Kidney (tissue), 14 donors: ENCODE measurements around the gene ADAMTSL3. TPM values are rescaled to one million over a fixed set of nuclear protein-coding genes. Genes with fewer than 3 reads are reported as not detected.
"Not testable (repeated sequence)": the region's sequence is repeated elsewhere in the genome, so short reads cannot be mapped to it uniquely, and the experiment has no call there.

Experiments
- DNase-seq, 5 donors: peaks; one replicate each; pipeline ENCODE4 v3.0.0-alpha.2; 2013 to 2020
- FAIRE-seq: peaks from 2 replicates; lab custom pipeline; 2012; peaks lifted over from hg19 to GRCh38; lab: Jason Lieb, UNC
- H3K27ac ChIP-seq, 2 donors: one replicate each; pipeline ENCODE4 v1.7.0; 2013; ENCODE audit warnings: low read depth in 2 of 2, low read length in 2 of 2, inconsistent platforms in 1 of 2
- H3K27me3 ChIP-seq: one replicate; pipeline ENCODE4 v1.7.1; 2013; ENCODE audit warnings: low read length, inconsistent platforms; ENCODE audit not compliant: control insufficient read depth, insufficient read depth
- H3K36me3 ChIP-seq, 3 donors: one replicate each; pipeline versions ENCODE4 v1.7.0 to v1.7.1; 2013; ENCODE audit warnings: low read length in 3 of 3, control low read depth in 1 of 3, inconsistent platforms in 1 of 3; ENCODE audit not compliant: insufficient read depth in 3 of 3, control insufficient read depth in 2 of 3
- H3K4me1 ChIP-seq, 3 donors: one replicate each; pipeline versions ENCODE4 v1.7.0 to v1.7.1; 2013; ENCODE audit warnings: low read length in 3 of 3, inconsistent platforms in 1 of 3, low read depth in 1 of 3; ENCODE audit not compliant: control insufficient read depth in 2 of 3, insufficient read depth in 2 of 3
- H3K4me3 ChIP-seq, 3 donors: one replicate each; pipeline versions ENCODE4 v1.7.0 to v1.8.1; 2013; ENCODE audit warnings: low read length in 3 of 3, control low read depth in 1 of 3, inconsistent platforms in 1 of 3
- H3K9ac ChIP-seq, 3 donors: one replicate each; pipeline versions ENCODE4 v1.7.0 to v1.7.1; 2013; ENCODE audit warnings: low read length in 3 of 3, control low read depth in 1 of 3, inconsistent platforms in 1 of 3
- H3K9me3 ChIP-seq, 3 donors: one replicate each; pipeline versions ENCODE4 v1.7.0 to v1.7.1; 2013; ENCODE audit warnings: low read length in 3 of 3, control low read depth in 1 of 3, inconsistent platforms in 1 of 3; ENCODE audit not compliant: control insufficient read depth in 2 of 3, insufficient read depth in 1 of 3
- intact Hi-C: fragments of 100-400 bp; cut with DNase I; formaldehyde crosslinking; loops from one replicate; pipeline ENCODE4 v1.11.1; 2022
- polyA plus RNA-seq: library from polyadenylated mRNA; stranded (reverse); fragments of 350-450 nt; fragmentation: Illumina TruSeq; extraction: RNeasy Lipid Tissue Mini Kit (QIAGEN cat#74804); gene quantifications from one replicate; pipeline ENCODE4 v1.2.3, GENCODE V29; 2014; ENCODE audit warnings: low read depth, low replicate concordance; ENCODE audit not compliant: insufficient read depth
- total RNA-seq: library from RNA; stranded (reverse); fragmentation: NEBNext Ultra II Directional; extraction: Animal tissue kit (Norgen Biotek cat#: 25700); gene quantifications from one replicate; pipeline ENCODE4 v1.2.1, GENCODE V29; 2021
- TF ChIP-seq, protein P1 (sequence below): IDR thresholded peaks from 3 replicates; pipeline ENCODE4 v1.5.1; 2012; ENCODE audit warnings: mild to moderate bottlenecking, moderate library complexity, borderline replicate concordance; ENCODE audit not compliant: insufficient read depth; ENCODE audit errors: extremely low read depth
- donor health status: control.
- donor health status: control.
- donor health status: control.
- donor health status: control.
- donor health status: control.
- donor health status: DM: yes; HTN: yes; CAD: no.
- donor health status: Normal renal cell carcinoma (clear cell type).

The ADAMTSL3 gene
- total and polyA plus RNA-seq, 2 donors from 2014 or later, result 1.6 to 23.4 TPM

GRCh38 chr15:84082739-84083138, 428.8 kb downstream of the ADAMTSL3 start:
- FAIRE-seq, result no peak
- TF ChIP-seq, protein P1, sequence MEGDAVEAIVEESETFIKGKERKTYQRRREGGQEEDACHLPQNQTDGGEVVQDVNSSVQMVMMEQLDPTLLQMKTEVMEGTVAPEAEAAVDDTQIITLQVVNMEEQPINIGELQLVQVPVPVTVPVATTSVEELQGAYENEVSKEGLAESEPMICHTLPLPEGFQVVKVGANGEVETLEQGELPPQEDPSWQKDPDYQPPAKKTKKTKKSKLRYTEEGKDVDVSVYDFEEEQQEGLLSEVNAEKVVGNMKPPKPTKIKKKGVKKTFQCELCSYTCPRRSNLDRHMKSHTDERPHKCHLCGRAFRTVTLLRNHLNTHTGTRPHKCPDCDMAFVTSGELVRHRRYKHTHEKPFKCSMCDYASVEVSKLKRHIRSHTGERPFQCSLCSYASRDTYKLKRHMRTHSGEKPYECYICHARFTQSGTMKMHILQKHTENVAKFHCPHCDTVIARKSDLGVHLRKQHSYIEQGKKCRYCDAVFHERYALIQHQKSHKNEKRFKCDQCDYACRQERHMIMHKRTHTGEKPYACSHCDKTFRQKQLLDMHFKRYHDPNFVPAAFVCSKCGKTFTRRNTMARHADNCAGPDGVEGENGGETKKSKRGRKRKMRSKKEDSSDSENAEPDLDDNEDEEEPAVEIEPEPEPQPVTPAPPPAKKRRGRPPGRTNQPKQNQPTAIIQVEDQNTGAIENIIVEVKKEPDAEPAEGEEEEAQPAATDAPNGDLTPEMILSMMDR, result no peak
- intact Hi-C loops, result no loop called here

DNA sequence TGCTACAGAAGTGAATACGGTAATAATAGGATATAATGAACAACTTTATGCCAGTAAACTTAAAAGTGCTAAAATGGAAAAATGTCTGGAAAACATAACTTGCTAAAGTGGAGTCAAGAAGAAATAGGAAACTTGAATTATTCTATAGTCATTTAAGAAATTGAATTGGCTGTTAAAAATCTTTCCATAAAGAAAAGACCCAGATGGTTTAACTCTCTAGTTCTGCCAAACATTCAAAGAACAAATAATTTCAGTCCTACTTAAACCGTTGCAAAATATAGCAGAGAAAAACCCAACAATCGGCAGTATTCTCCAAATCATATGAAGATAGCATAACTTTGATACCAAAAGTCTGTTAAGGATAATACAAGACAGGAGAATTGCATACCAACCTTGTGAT, 432.1 kb downstream of the ADAMTSL3 start:
- peak; percentile 8 for FAIRE-seq
- not testable (repeated sequence) for H3K4me3 ChIP-seq, H3K27ac ChIP-seq

More at GRCh38 chr15:84082739-84083138, 428.8 kb downstream of the ADAMTSL3 start:
- H3K4me1 ChIP-seq, result no peaks in the 10 kb centered on the region
- H3K36me3 ChIP-seq, result no peaks in the 10 kb centered on the region
- no peak overlapping the region for H3K4me3 ChIP-seq
- H3K9ac ChIP-seq, result no peak overlapping the region
- H3K27me3 ChIP-seq, result peaks cover 7% of the 10 kb centered on the region
- no peaks in the 10 kb centered on the region for H3K9me3 ChIP-seq
- no peak overlapping the region for H3K27ac ChIP-seq
- DNase-seq, result no peak

More for the DNA sequence above, 432.1 kb downstream of the ADAMTSL3 start:
- H3K27me3 ChIP-seq, H3K9me3 ChIP-seq, intact Hi-C loops, H3K4me1 ChIP-seq, H3K9ac ChIP-seq, DNase-seq, H3K36me3 ChIP-seq: not testable (repeated sequence)

Other genes with a start within 250 kb of the ADAMTSL3 start
- gene SH3GL3, start 206.8 kb upstream of the ADAMTSL3 start, total RNA-seq, result 0.47 TPM
- gene SH3GL3, start 206.8 kb upstream of the ADAMTSL3 start, polyA plus RNA-seq, result not detected